Kidney epithelial cell (primary cell): ENCODE measurements around the gene HEXB. TPM values are rescaled to one million over a fixed set of nuclear protein-coding genes. Genes with fewer than 3 reads are reported as not detected.
A peak's percentile ranks its signal among the peaks of the same experiment; 100 is the strongest.
"Not testable (repeated sequence)": the region's sequence is repeated elsewhere in the genome, so short reads cannot be mapped to it uniquely, and the experiment has no call there.

Experiments
- DNase-seq: peaks from one replicate; pipeline ENCODE4 v3.0.0-alpha.2; 2010; ENCODE audit warnings: low read depth
- H3K27me3 ChIP-seq: 2 replicates; pipeline ENCODE4 v1.6.0; 2011; ENCODE audit warnings: low read length; ENCODE audit not compliant: control insufficient read depth, insufficient read depth
- H3K36me3 ChIP-seq: 2 replicates; pipeline ENCODE4 v1.5.1; 2011; ENCODE audit warnings: low read length; ENCODE audit not compliant: control insufficient read depth, insufficient read depth
- H3K4me3 ChIP-seq: 2 replicates; pipeline ENCODE4 v1.5.1; 2011; ENCODE audit warnings: low read depth, mild to moderate bottlenecking, control low read depth, low read length
- total RNA-seq: library from RNA; depleted of rRNA; stranded (reverse); fragments of >200 nt; gene quantifications from 2 replicates; pipeline ENCODE4 v1.2.3, GENCODE V29; 2015
- TF ChIP-seq, protein P1 (sequence below): IDR thresholded peaks from 2 replicates; pipeline ENCODE4 v1.5.1; 2011; ENCODE audit warnings: mild to moderate bottlenecking, moderate library complexity, low read length, control low read depth, inconsistent platforms; ENCODE audit not compliant: insufficient read depth, poor library complexity, severe bottlenecking

Gene HEXB
- total RNA-seq, 1 donor from 2014 or later, result 101 TPM

DNA sequence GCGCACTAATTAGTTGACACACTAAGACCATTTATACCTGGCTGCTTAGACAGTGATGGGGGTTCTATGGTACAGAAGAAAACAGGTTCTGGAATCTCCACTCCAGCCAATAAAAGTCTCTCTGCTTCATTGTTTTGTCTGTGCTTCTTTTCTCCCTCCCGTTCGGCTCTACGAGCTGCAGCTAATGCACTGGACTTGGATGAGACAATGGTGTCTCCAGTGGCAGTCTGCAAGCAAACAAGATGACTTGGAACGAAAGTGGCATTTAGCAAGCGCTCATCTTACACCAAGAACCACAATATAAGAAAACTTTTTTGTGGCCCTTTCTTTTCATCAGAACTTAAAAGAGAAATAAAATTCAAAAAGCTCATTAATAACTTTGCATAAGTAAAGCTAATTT is 51.7 kb downstream of the HEXB start:
- Histone ChIP-seq H3K4me3 (no peak overlapping the region), H3K27me3 (no peaks in the 10 kb centered on the region), H3K36me3 (no peaks in the 10 kb centered on the region)
- DNase-seq, result no peak
- TF ChIP-seq, protein P1, sequence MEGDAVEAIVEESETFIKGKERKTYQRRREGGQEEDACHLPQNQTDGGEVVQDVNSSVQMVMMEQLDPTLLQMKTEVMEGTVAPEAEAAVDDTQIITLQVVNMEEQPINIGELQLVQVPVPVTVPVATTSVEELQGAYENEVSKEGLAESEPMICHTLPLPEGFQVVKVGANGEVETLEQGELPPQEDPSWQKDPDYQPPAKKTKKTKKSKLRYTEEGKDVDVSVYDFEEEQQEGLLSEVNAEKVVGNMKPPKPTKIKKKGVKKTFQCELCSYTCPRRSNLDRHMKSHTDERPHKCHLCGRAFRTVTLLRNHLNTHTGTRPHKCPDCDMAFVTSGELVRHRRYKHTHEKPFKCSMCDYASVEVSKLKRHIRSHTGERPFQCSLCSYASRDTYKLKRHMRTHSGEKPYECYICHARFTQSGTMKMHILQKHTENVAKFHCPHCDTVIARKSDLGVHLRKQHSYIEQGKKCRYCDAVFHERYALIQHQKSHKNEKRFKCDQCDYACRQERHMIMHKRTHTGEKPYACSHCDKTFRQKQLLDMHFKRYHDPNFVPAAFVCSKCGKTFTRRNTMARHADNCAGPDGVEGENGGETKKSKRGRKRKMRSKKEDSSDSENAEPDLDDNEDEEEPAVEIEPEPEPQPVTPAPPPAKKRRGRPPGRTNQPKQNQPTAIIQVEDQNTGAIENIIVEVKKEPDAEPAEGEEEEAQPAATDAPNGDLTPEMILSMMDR, result no peak

DNA sequence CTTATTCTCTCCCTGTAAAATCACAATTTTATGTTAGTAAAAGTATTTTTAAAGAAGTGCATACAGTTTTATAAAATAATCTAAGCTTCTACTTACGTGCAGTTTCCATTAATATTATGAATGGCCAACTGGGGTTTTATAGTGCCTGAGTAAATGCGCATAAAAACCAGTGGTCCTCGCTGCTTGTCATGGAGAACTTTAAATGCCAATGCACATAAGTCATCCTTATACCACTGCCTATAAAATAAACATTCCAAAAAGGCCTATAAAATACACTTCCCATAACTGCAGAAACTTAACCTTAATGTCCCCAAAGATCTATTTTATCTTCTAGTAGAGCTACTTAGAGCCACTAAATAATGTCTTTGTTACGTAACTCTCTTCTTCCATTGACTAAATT is 53.4 kb downstream of the HEXB start:
- no peak overlapping the region for H3K4me3 ChIP-seq
- H3K27me3 ChIP-seq, result no peaks in the 10 kb centered on the region
- H3K36me3 ChIP-seq, result no peaks in the 10 kb centered on the region
- no peak for DNase-seq
- TF ChIP-seq, protein P1, result no peak

DNA sequence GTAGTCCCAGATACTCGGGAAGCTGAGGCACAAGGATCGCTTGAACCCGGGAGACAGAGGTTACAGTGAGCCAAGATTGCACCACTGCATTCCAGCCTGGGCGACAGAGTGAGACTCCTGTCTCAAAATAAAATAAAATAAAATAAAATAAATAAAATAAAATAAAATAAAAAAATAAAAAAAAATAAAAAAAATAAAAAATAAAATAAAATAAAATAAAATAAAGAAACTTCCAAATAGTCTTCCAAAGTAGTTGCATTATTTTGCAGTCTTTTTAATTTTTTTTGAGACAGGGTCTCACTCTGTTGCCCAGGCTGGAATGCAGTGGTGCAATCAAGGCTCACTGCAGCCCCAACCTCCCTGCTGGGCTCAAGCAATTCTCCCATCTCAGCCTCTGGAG is 63.7 kb downstream of the HEXB start:
- H3K27me3 ChIP-seq, H3K36me3 ChIP-seq, H3K4me3 ChIP-seq, DNase-seq: not testable (repeated sequence)

DNA sequence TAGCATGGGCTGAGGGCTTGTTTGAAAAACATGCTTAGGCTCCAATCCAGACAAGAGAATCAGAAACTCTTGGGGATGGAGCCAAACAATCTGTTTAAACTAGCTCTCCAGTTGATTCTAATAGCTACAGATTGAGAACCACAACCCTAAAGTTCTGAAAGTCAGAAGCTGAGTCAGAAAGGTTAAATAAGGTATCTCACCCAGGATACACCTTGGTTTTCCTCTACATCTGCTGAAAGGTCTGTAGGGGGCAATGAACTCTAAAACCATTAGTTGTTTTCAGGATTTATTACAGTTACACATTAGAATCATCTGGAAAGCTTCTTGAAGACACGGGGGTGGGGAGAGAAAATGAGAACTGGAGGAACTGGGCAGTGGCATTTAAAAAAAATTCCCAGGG is 76.2 kb downstream of the HEXB start:
- H3K36me3 ChIP-seq, result no peaks in the 10 kb centered on the region
- TF ChIP-seq, protein P1, result no peak
- no peak for DNase-seq
- no peaks in the 10 kb centered on the region for H3K27me3 ChIP-seq
- H3K4me3 ChIP-seq, result no peak overlapping the region

DNA sequence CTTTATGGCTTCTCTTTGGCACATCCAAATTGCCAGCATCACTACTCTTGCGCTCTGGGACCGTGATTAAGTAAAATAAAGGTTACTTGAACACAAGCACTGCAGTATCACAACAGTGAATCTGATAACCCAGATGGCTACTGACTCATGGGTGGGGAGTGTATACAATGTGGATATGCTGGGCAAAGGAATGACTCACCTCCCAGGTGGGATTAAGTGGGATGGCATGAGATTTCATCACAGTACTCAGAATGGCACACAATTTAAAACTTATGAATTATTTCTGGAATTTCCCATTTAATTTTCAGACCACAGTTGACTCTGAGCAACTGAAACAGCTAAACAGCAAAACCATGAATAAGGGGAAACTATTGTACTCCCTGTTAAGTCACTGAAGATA is 77.6 kb downstream of the HEXB start:
- H3K36me3 ChIP-seq, result no peaks in the 10 kb centered on the region
- no peak overlapping the region for H3K4me3 ChIP-seq
- DNase-seq, result peak; percentile 79
- TF ChIP-seq, protein P1, result no peak
- H3K27me3 ChIP-seq, result no peaks in the 10 kb centered on the region

DNA sequence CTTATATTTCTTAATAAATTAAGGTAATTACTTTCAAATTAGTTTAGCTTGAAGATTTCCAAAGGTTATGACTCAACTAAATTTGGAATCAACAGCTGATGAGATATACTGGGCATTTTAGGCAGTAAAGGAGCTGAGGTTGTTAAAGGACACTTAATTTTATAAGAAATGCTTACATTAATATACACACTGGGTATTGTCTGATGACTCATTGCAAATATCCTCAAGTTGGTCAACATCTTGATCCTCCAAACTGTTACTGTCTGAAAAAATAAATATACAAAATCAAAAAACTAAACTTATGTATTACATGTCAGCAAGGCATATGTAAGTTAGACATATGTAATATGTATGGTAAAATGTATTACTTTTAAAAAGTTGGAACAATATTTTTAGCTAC is 78.5 kb downstream of the HEXB start:
- DNase-seq, result no peak
- H3K4me3 ChIP-seq, result no peak overlapping the region
- H3K27me3 ChIP-seq, result no peaks in the 10 kb centered on the region
- H3K36me3 ChIP-seq, result no peaks in the 10 kb centered on the region
- TF ChIP-seq, protein P1, result no peak
